NCI-H2081 (cell line): ENCODE results near the gene HTR2B.
"Not testable (repeated sequence)": the region's sequence is repeated elsewhere in the genome, so short reads cannot be mapped to it uniquely, and the experiment has no call there.

ENCODE experiments used
- DNase-seq, 2 experiments: peaks; one replicate each; lab custom pipeline; 2025; lab: John Stamatoyannopoulos, UW

Gene HTR2B

DNA sequence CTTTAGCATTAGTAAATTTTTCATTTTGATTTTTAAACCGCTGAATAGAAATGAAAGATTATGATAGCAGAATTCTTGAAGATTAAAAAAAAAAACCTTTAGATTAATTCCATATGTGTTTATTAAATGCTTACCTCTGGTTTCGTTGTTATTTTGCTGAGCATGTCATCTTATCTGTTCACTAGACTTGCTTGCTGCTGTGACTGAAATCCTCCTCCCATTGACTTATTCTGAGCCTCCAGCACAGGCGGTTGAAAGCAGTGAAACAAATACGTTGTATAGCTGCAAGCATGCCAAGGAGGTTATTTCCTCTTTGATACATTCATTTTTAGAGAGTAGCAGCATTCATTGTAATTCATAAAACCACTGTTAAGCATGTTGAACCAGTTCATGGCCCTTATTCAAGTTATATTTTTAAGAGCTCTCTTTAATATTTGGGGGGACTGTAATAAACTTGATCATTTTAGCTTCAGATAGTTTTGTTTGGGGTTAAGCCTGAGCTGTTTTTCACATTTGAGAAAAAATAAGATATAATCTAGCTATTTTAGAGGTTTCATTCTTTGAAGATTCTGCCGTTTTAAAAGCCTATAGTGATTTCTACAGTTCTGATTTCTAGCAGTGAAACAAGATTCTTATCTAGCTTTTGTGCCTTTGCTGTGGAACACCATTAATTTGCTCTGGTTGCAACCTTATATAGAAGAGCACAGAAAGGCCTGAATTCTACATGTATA is at the start of gene HTR2B:
Gene HTR2B (minus strand): TSS at position 205 of the 731 bp plus-strand sequence. CDS start 1,278 bp downstream, outside the sequence.
- DNase-seq = no peak

DNA sequence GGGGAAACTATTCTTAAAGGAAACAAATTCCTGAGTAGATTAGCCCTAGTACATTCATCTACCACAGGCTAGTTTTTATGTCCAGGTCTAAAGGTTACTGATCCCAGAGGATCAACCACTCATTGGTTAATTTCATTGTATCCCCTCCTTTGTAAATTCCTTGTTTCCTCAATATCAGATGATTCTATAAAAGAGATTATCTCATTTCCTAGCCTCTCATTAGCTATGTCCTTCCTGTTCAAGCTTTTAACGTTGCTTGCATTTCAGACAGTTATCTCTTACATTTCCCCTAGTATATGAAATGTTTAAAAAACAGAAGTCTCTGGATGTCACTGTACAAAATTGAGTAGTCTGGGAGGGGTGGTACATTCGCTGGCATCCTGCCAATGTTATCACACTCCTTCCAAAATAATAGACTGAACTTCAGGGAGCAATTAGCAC is 49.4 kb upstream of the HTR2B start:
- DNase-seq = no peak

DNA sequence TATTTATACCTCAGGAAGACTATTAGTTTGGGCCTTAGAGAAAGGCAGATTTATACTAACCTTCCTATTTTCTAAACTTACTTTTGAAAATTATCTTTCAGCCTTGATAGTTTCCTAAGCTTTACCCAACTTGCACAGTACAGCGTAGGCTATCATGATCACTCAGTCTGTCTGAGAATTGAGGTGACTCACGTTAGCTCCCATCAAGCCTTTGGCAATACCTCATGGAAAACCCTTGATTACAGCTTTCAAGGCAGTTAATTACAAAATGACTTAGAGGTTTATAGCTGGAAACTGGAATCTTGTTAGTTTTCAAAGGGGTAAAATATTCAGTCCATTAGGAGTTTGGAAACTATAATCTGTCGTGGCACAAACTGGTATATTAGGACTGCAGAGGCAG is 47.2 kb upstream of the HTR2B start:
- no peak for DNase-seq

DNA sequence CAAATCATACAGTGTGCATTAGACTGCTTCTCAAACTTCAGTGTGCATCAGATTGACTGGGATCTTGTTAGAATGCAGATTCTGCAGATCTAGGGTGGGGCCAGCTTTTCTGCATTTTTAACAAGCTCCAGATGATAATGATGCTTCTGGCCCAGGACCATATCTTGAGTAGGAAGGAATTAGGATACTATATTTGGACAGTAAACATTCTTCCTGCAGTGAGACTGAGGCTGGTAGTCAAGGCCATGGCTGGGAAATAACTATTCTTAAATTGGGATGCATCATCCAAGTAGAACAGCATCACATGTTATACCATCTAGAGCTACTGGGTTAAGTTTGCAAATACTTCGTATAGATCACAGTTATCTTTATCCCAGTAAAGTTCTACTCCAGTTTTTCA is 45.2 kb upstream of the HTR2B start:
- DNase-seq = no peak

DNA sequence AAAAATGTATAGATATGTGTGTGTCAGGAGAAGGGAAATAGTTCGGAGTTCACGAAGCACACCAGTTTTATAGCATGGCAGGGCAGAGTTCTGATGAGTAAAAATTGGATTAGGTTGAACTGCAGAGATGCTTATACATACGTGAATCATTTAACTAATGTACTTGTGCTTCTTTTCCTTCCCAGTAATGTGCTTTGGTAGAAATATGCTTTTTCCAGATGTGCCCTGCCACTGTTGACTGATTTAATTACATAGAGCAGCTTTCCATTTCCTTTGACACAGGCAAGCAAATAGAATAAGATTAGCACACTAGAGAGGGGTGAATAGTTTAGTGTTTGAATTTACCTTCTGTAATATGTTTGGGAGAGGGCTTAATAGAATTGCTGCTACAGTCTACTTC is 44.6 kb upstream of the HTR2B start:
- DNase-seq = no peak

DNA sequence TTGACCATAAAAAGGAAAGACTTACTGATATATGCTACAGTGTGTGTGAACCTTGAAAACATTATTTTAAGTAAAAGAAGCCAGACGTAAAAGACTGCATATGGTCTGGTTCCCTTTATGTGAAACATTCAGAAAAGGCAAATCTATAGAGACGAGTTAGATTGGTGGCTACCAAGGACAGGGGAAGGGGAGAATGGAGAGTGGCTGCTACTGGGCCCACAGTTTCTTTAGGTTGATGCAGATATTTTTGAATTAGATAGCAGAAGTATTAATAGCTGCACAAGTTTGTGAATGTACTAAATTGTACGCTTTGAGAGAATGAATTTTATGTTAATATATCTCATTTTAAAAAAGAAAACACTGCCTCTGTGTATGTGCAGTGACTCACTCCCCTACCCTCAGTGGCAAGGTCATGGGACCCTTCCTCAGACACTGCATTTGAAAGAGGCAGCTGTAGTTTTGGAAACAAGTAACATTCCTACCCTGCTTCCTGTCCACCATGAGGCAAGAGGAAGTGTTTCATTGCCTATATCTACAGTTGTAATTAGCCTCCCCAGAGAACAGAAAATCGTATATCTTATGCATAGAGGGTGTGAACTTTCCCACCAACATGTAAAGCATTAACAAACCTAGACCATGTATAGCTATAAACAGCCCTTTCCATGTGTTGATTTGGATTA is 43.8 kb upstream of the HTR2B start:
- no peak for DNase-seq

DNA sequence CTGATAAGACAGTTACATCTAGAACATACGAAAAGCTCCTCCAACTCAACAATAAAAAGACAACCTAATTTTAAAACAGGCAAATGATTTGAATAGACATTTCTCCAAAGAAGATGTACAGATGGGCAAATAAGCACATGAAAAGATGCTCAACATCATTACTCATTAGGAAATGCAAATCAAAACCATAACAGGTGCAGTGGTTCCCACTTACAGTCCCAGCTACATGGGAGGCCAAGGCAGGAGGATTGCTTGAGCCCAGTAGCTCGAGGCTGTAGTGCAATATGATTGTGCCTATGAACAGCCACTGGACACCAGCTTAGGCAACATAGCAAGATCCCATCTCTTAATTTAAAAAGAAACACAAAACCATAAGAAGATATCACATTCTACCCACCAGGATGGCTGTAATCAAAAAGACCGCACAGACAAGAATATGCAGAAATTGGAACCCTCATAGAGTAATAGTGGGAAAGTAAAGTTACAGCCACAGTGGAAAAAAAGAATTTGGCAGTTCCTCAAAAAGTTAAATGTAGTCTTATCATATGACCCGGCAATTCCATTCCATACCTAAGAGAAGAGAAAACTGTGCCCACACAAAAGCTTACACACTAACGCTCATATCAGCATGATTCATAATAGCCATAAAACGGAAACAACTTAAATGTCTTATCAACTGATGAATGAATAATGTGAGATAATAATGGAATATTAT is 43.1 kb upstream of the HTR2B start:
- DNase-seq = no peak

DNA sequence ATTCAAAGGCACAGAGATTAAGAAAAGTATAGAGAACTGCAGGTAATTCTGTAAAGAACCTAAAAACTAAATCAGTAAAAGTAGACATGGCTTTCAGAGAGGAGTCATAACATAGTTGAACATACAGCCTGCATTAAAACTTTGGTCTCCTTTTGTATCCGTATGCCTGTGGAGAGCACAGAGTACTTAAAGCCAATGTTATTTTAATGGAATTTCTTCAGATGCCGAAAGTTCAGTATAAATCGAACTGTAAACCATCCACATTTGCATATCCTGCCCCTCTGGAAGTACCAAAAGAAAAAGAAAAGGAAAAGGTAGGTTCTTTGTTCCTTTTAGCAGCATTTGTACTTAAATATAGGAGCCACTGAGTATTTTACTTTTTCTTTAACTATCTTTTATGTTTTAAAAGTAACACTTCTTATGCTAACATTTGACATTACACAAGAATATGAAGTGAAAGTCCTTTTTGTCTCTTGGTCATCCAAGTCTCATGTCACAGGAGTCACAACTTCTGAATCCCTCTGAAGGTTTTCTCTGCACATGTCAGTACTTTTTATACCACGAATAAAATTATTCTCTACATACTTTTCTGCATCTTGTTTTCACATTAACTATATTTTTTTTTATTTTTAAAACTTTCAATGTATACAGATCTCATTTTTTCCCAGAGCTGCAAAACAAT is 38.7 kb upstream of the HTR2B start:
- DNase-seq = no peak

DNA sequence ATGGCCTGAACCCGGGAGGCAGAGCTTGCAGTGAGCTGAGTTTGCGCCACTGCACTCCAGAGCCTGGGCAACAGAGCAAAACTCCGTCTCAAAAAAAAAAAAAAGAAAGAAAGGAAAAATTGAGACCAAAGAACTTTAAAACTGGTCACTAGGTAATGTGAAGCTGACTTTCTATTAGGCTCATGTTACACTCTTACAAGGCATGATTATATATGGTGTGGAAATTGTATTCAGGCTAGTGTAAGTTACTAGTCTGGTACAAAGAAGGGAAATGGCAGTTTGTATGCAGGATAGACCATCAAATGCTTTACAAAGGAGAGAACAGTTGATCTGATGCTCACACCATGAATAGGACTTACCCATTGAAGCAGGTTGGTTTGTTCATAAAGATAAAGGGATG is 38.2 kb upstream of the HTR2B start:
- DNase-seq = no peak

DNA sequence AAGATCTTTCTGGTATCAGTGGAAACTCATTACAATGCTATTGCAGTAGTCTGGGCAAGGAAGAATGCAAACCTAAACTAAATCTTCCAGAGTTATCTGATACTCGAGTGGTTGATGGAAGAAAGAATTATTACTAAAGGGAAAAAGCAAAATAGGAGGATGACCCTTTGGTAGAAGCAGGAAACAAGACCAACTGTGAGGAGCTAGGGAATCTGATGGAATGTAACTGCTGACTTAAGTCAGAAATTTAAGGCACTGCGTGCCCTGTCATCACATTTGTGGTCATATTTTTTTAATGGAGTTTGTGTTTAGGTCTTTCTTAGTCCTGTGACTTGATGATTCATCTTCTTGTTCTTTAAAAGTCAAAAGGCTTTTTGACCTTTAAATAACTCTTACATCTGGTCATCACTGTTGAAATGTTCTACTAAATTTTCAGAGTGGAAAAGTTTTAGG is 37.1 kb upstream of the HTR2B start:
- DNase-seq = no peak

DNA sequence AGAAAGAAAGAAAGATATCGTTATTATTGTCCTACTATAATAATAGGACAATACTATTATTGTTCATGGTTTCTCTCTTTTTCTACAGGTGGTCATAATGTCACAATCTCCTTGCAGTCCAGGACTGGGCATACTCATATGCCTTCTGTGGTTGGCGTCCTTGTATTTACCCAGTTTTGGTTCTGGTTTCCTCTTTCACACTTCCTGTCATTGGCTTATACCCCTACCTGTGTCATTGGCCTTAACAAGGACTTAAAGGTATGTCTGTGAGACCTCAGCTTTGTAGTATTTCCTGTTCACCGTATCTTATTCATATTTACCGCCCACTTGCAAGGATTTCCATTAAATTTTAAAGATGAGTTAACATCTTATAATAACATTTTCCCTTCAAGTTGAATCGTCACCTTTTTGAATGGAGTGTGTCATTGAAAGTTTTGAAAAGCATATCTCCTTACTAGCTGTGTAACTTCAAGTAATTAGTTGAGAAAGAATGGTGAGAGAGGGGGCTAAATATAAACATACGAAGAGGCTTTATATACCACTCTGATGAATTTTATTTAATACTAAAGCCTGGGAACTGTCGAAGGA is 36.5 kb upstream of the HTR2B start:
- no peak for DNase-seq

DNA sequence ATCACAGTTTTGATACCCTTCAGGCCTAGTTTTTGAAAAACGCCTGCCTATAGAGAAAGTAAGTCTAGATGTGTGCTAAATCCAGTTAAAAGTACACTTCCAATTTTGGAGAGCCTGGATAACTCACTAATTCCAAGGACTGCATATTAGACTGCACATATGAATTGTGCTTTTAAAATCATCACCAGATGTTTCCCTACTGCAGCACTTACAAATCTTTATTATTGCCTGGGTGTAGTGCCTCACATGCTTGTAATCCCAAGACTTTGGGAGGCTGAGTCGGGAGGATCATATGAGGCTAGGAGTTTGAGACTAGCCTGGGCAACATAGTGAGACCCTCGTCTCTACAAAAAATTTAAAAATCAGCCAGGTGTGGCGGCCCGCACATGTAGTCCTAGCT is 35.9 kb upstream of the HTR2B start:
- no peak for DNase-seq

DNA sequence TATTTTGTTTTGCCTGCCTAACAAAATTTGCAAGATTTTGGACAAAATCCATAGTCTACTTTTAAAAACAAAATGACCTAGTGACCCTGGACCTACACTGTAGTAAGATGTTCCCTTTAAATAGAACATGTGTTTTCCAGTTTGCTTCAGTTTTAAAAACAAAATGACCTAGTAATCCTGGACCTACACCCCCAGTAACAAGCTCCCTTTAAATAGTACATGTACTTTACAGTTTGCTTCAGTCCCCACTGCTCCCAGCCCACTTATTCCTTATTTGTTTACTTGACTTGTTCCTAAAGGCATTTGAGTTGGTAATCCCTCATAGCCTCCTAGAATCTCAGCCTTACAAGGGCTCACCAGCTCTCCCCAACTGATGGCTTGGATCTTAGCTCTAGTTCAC is 34.5 kb upstream of the HTR2B start:
- DNase-seq = no peak

DNA sequence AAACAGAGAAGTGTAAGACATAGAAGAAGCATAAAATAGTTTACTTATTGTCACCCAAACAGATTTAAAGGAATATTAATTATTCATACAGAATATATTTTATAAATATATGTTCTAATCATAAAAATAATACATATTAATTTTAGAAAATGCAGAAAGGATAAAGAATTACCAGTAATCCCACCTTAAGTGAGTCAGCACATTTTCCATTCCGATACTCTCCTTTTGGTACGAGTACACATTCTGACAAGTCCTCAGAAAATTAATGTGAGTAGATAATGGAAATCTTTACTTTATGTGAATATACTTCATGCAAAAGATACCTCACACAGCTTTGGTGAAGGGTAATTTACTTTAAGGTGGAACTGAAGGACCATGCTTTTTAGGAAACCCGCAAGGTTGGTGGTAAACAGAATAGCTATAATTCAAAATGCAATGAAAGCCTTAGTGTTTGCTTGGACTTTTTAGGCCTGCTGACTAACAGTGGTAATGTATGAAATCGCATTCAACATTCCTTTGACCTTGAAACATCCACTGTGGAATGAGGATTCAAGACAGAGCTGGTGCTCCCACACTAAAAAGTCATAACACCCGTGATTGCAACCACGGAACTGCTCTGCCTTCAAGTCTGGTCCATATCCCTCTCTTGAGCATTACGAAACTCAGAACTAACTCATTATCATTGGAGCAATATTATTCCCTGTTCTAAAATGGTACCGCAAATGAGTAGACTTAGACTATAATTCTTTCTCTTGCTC is 28.1 kb upstream of the HTR2B start:
- DNase-seq = no peak

DNA sequence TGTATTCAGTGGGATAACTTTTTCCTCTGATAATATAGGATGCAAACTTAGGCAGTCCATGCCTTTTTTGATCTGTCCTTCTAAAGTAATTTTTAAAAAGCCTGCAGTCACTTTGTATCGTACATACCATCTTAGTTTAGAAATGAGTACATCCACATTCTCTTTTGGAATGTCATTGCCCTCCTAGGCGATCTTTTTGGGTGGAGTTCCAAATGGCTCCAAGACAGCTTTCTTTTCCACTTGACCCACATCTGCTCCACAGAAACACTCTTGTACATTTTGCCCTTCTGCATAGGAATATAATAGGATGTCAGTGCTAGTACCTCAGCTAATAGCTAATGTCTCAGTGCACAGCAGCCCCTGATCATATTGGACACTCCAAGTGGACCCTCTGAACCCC is 21.8 kb upstream of the HTR2B start:
- no peak for DNase-seq

DNA sequence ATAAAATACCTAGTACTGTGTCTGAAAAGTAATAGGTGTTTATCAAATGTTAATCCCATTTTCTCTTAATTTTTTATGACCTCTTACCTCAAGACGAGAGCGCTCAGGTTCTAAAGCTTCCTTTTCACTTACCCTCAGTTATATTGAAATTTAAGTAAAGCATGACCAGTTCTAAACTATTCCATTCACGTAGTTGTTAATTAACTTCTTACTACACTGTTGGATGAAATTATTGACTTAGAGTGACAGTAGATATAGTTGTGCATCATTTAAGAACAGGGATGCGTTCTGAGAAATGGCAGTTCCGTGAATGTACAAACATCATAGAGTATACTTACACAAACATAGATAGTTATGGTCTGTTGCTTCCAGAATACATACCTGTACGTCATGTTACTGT is 20.1 kb upstream of the HTR2B start:
- DNase-seq = no peak

DNA sequence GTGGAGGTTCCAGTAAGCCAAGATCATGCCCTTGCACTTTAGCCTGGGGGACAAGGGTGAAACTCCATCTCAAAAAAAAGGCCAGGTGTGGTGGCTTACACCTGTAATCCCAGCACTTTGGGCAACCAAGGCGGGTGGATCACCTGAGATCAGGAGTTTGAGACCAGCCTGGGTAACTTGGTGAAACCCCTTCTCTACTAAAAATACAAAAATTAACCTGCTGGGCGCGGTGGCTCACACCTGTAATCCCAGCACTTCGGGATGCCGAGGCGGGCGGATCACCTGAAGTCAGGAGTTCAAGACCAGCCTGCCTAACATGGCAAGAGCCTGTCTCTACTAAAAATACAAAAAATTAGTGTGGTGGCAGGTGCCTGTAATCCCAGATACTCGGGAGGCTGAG is 16.0 kb upstream of the HTR2B start:
- DNase-seq = not testable (repeated sequence)

DNA sequence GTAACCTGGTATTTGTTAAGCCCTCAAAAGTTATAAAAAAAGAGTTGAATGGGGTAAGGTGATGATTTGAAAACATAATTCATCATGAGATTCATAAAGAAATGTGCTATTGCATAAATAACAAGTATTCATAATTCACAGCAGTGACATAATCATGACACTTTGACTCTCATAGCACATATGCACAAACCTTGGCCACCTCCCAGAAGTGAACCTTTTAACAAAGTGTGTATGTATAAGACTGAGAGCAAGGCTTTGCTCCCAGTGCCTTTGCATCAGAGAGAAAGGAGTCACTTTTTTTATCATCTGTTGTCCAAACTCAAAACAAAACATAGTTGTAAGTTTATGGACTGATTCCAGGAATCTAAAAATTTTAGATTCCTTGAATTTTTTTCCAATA is 15.0 kb upstream of the HTR2B start:
- no peak for DNase-seq

DNA sequence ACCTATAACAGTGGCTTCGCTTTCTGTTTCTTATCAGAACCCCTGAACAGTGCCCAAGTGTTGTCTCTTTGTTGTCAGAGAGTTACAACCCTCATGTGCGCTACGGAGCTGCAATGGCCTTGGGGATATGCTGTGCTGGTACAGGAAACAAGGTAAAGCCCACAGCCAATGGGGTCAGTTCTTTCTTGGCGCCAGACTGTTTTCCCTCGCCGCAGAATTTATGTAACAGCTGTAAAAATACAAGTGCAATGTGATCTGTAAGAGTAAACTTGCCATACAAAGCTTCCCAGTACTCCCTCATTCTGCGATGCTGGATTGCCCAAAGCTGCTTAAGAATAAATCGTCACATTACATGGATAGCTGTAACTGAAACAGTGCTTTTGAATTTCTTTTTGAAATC is 13.9 kb upstream of the HTR2B start:
- DNase-seq = peak; percentile 80 to 92

DNA sequence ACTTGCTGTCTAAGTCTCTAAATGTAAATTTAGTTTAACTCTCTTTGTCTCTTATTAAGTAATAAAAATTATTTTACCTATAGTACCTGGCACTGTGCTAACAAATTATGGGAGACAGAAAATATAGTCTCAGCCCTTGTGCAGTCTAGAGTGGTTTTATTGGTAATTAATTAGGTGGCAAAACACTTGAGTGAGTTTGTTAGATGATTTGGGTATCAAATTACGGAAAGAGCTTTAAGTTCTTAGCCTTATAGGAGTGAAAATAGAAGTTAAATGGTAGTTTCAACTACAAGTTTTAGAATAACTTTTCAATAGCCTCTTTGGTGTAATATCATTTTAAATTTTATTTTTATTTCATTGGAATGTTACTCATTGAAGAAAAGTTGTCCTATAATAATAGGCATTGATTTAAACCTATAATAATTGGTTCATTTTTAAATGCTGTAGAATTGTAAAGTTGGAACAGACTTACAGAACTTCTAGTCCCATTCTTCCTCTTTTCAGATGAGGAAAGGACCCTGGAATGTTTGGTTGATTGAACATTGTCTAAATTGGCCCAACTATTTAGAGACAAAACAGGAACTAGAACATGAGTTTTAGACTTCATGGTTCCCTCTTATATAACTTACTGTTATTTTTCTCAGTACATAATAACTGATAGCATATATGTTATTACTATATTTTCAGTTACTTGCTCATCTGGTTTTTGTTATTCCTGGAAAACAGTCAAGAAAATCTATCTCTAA is 10.2 kb upstream of the HTR2B start:
- no peak for DNase-seq
